DND-41 (cell line): ENCODE data around the gene CIDEA.

ENCODE experiments used
- ATAC-seq: fragments of 200-7000 bp; cut with Tn5 transposase; 3 replicates; pipeline ENCODE4 v1.9.1; 2021; ENCODE audit warnings: low read depth; ENCODE audit not compliant: insufficient read depth
- DNase-seq: peaks from one replicate; pipeline ENCODE4 v3.0.0-alpha.2; 2020
- H2AFZ ChIP-seq: 2 replicates; pipeline ENCODE4 v1.6.0; 2012; ENCODE audit warnings: low read depth, low read length
- H3K27ac ChIP-seq: 2 replicates; pipeline ENCODE4 v1.5.1; 2012; ENCODE audit warnings: low read length, inconsistent platforms
- H3K27me3 ChIP-seq: fragments of 200-600 bp; sonication (generic); 2 replicates; pipeline ENCODE4 v1.6.0; 2012; ENCODE audit warnings: low read length, mild to moderate bottlenecking, inconsistent platforms; ENCODE audit not compliant: insufficient read depth, poor library complexity
- H3K36me3 ChIP-seq: 2 replicates; pipeline ENCODE4 v1.5.1; 2012; ENCODE audit warnings: low read length, inconsistent platforms; ENCODE audit not compliant: insufficient read depth
- H3K4me1 ChIP-seq: 2 replicates; pipeline ENCODE4 v1.5.1; 2012; ENCODE audit warnings: mild to moderate bottlenecking, low read length; ENCODE audit not compliant: insufficient read depth
- H3K4me2 ChIP-seq: 2 replicates; pipeline ENCODE4 v1.6.0; 2012; ENCODE audit warnings: mild to moderate bottlenecking, moderate library complexity, low read length, inconsistent platforms; ENCODE audit not compliant: insufficient read depth
- H3K4me3 ChIP-seq, 2 experiments: fragments of 200-600 bp in 1 of 2; shearing (Covaris generic) in 1 of 2; 2 replicates each; pipeline ENCODE4 v1.5.1; 2012 to 2016; ENCODE audit warnings: inconsistent platforms in 2 of 2, low read length in 2 of 2, mild to moderate bottlenecking in 2 of 2, low read depth in 1 of 2, moderate library complexity in 1 of 2
- H3K79me2 ChIP-seq: 2 replicates; pipeline ENCODE4 v1.6.0; 2012; ENCODE audit warnings: low read length, inconsistent platforms; ENCODE audit not compliant: insufficient read depth
- H3K9ac ChIP-seq: 2 replicates; pipeline ENCODE4 v1.6.0; 2012; ENCODE audit warnings: low read depth, mild to moderate bottlenecking, inconsistent platforms, low read length, moderate library complexity
- H3K9me3 ChIP-seq: 2 replicates; pipeline ENCODE4 v1.5.1; 2012; ENCODE audit warnings: low read length, moderate library complexity, mild to moderate bottlenecking, inconsistent platforms; ENCODE audit not compliant: insufficient read depth, severe bottlenecking
- H4K20me1 ChIP-seq: 2 replicates; pipeline ENCODE4 v1.6.0; 2012; ENCODE audit warnings: low read length; ENCODE audit not compliant: insufficient read depth
- EZH2 ChIP-seq: IDR thresholded peaks from 3 replicates; pipeline ENCODE4 v1.6.1; 2012; ENCODE audit warnings: borderline replicate concordance, low read depth, mild to moderate bottlenecking, moderate library complexity, low read length, inconsistent platforms; ENCODE audit not compliant: severe bottlenecking
- TF ChIP-seq, protein P1 (sequence below): IDR thresholded peaks from 2 replicates; pipeline ENCODE4 v1.5.1; 2012; ENCODE audit warnings: borderline replicate concordance, low read length, moderate library complexity, mild to moderate bottlenecking; ENCODE audit not compliant: poor library complexity, severe bottlenecking; ENCODE audit errors: extremely low read depth

The CIDEA gene

DNA sequence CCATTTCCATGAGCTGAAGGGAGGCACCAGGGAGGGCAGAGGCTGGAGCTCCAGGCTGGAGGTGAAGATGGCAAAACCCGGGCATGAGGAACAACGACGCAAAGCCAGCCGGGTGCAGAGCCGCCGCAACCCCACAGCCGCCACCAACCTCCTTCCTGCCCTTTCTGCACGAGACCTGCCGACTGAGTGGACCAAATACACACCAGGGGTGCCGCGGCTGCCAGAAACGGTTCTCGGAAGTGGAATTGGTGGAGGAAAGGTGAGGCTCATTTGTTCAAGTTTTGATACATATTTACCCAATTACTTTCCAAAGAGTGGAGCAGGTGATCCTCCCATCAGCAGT, 8.4 kb upstream of the CIDEA start:
- H2AFZ ChIP-seq, result no peak overlapping the region
- H4K20me1 ChIP-seq, result no peaks in the 10 kb centered on the region
- no peak for ATAC-seq
- H3K36me3 ChIP-seq, result no peaks in the 10 kb centered on the region
- H3K4me3 ChIP-seq, result no peak overlapping the region
- TF ChIP-seq, protein P1, sequence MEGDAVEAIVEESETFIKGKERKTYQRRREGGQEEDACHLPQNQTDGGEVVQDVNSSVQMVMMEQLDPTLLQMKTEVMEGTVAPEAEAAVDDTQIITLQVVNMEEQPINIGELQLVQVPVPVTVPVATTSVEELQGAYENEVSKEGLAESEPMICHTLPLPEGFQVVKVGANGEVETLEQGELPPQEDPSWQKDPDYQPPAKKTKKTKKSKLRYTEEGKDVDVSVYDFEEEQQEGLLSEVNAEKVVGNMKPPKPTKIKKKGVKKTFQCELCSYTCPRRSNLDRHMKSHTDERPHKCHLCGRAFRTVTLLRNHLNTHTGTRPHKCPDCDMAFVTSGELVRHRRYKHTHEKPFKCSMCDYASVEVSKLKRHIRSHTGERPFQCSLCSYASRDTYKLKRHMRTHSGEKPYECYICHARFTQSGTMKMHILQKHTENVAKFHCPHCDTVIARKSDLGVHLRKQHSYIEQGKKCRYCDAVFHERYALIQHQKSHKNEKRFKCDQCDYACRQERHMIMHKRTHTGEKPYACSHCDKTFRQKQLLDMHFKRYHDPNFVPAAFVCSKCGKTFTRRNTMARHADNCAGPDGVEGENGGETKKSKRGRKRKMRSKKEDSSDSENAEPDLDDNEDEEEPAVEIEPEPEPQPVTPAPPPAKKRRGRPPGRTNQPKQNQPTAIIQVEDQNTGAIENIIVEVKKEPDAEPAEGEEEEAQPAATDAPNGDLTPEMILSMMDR, result no peak
- TF ChIP-seq EZH2, result no peak
- H3K27me3 ChIP-seq, result peaks cover 3% of the 10 kb centered on the region
- no peak overlapping the region for H3K9ac ChIP-seq
- DNase-seq, result no peak
- no peak overlapping the region for H3K4me2 ChIP-seq
- no peaks in the 10 kb centered on the region for H3K4me1 ChIP-seq
- no peak overlapping the region for H3K27ac ChIP-seq
- no peaks in the 10 kb centered on the region for H3K79me2 ChIP-seq
- H3K9me3 ChIP-seq, result no peaks in the 10 kb centered on the region

- Histone ChIP-seq H3K27me3 (no peaks in the 10 kb centered on the region), H3K4me3 (no peak overlapping the region), H3K27ac (no peak overlapping the region), H3K79me2 (no peaks in the 10 kb centered on the region), H3K9me3 (no peaks in the 10 kb centered on the region), H3K4me1 (no peaks in the 10 kb centered on the region), H3K9ac (no peak overlapping the region), H4K20me1 (no peaks in the 10 kb centered on the region), H2AFZ (no peak overlapping the region), H3K4me2 (no peak overlapping the region), H3K36me3 (no peaks in the 10 kb centered on the region)
- no peak for TF ChIP-seq EZH2
- TF ChIP-seq, protein P1, result no peak
- ATAC-seq, result no peak
- no peak for DNase-seq
Observed at GRCh38 chr18:12246849-12247808, 7.0 kb upstream of the CIDEA start.

- TF ChIP-seq EZH2, result no peak
- TF ChIP-seq, protein P1, result no peak
- Histone ChIP-seq H3K9me3 (no peaks in the 10 kb centered on the region), H3K9ac (no peak overlapping the region), H2AFZ (no peak overlapping the region), H3K4me2 (no peak overlapping the region), H3K79me2 (no peaks in the 10 kb centered on the region), H3K27me3 (no peaks in the 10 kb centered on the region), H3K27ac (no peak overlapping the region), H3K4me1 (no peaks in the 10 kb centered on the region), H4K20me1 (no peaks in the 10 kb centered on the region), H3K4me3 (no peak overlapping the region), H3K36me3 (no peaks in the 10 kb centered on the region)
- no peak for ATAC-seq
- no peak for DNase-seq
Observed at GRCh38 chr18:12247946-12248345, 6.2 kb upstream of the CIDEA start.
